DOHH2 (cell line): Measurements from ENCODE around the gene RPS6KA2.

Experiments used
- H3F3A ChIP-seq: fragments of 200-600 bp; sonication (generic), shearing (Covaris generic); 2 replicates; pipeline ENCODE4 v1.6.0; 2016; ENCODE audit warnings: antibody characterized with exemption, mild to moderate bottlenecking; ENCODE audit not compliant: control insufficient read depth, insufficient read depth
- H3K27ac ChIP-seq: fragments of 200-600 bp; sonication (generic); 2 replicates; pipeline ENCODE4 v1.5.1; 2014; ENCODE audit warnings: low read depth, mild to moderate bottlenecking, low read length, moderate library complexity
- H3K27me3 ChIP-seq: fragments of 200-600 bp; sonication (generic); 2 replicates; pipeline ENCODE4 v1.6.1; 2014; ENCODE audit warnings: mild to moderate bottlenecking, low read length, mixed read lengths; ENCODE audit not compliant: control insufficient read depth
- H3K36me3 ChIP-seq: fragments of 200-600 bp; sonication (generic); 2 replicates; pipeline ENCODE4 v1.6.1; 2014; ENCODE audit warnings: mild to moderate bottlenecking, low read length, moderate library complexity, mixed read lengths; ENCODE audit not compliant: control insufficient read depth
- H3K4me1 ChIP-seq: fragments of 200-600 bp; sonication (generic); 2 replicates; pipeline ENCODE4 v1.6.1; 2014; ENCODE audit warnings: mild to moderate bottlenecking, low read length, mixed read lengths; ENCODE audit not compliant: control insufficient read depth
- H3K4me2 ChIP-seq: fragments of 200-600 bp; sonication (generic); 2 replicates; pipeline ENCODE4 v1.6.0; 2014; ENCODE audit warnings: mild to moderate bottlenecking, low read length, moderate library complexity
- H3K4me3 ChIP-seq: fragments of 200-600 bp; sonication (generic); 2 replicates; pipeline ENCODE4 v1.5.1; 2014; ENCODE audit warnings: mild to moderate bottlenecking, low read length, mixed read lengths
- H3K79me2 ChIP-seq: fragments of 200-600 bp; sonication (generic); 2 replicates; pipeline ENCODE4 v1.6.1; 2014; ENCODE audit warnings: mild to moderate bottlenecking, low read length, mixed read lengths; ENCODE audit not compliant: control insufficient read depth
- H3K9me2 ChIP-seq: fragments of 200-600 bp; sonication (generic); replicated peaks from 2 replicates; pipeline ENCODE4 v1.6.1; 2014; ENCODE audit warnings: mild to moderate bottlenecking, low read length, mixed read lengths; ENCODE audit not compliant: control insufficient read depth
- H3K9me3 ChIP-seq: fragments of 200-600 bp; sonication (generic); 2 replicates; pipeline ENCODE4 v1.6.1; 2014; ENCODE audit warnings: antibody characterized with exemption, low read length, mixed read lengths; ENCODE audit not compliant: control insufficient read depth, insufficient read depth
- H4K20me1 ChIP-seq: fragments of 200-600 bp; sonication (generic); 2 replicates; pipeline ENCODE4 v1.6.0; 2014; ENCODE audit warnings: low read depth, mild to moderate bottlenecking, antibody characterized with exemption, low read length, moderate library complexity; ENCODE audit not compliant: control insufficient read depth, insufficient read depth
- CTCF ChIP-seq: fragments of 200-600 bp; sonication (generic); IDR thresholded peaks from one replicate; pipeline ENCODE4 v1.5.1; 2014; ENCODE audit warnings: antibody characterized with exemption, mild to moderate bottlenecking, low read depth, low read length; ENCODE audit not compliant: poor library complexity, severe bottlenecking
- EZH2phosphoT487 ChIP-seq: fragments of 200-600 bp; sonication (generic); IDR thresholded peaks from 2 replicates; pipeline ENCODE4 v1.6.1; 2017; ENCODE audit warnings: borderline replicate concordance, mild to moderate bottlenecking, antibody characterized with exemption, low read length, moderate library complexity, mixed read lengths

RPS6KA2 gene

GRCh38 chr6:166509193-166509592 lies 117.9 kb downstream of the RPS6KA2 start:
- Histone ChIP-seq H3K4me3 (no peak overlapping the region), H3K9me3 (no peaks in the 10 kb centered on the region), H3K27ac (no peak overlapping the region), H3F3A (no peaks in the 10 kb centered on the region), H3K4me1 (peaks cover 16% of the 10 kb centered on the region), H4K20me1 (no peaks in the 10 kb centered on the region), H3K79me2 (no peaks in the 10 kb centered on the region), H3K36me3 (no peaks in the 10 kb centered on the region), H3K9me2 (no peaks in the 10 kb centered on the region), H3K4me2 (no peak overlapping the region), H3K27me3 (no peaks in the 10 kb centered on the region)
- TF ChIP-seq EZH2phosphoT487 (no peak), CTCF (no peak)

GRCh38 chr6:166508726-166509125 lies 118.3 kb downstream of the RPS6KA2 start:
- Histone ChIP-seq H3K4me1 (peaks cover 21% of the 10 kb centered on the region), H3F3A (no peaks in the 10 kb centered on the region), H4K20me1 (no peaks in the 10 kb centered on the region), H3K4me2 (no peak overlapping the region), H3K9me2 (no peaks in the 10 kb centered on the region), H3K79me2 (no peaks in the 10 kb centered on the region), H3K27ac (no peak overlapping the region), H3K9me3 (no peaks in the 10 kb centered on the region), H3K36me3 (no peaks in the 10 kb centered on the region), H3K4me3 (no peak overlapping the region), H3K27me3 (no peaks in the 10 kb centered on the region)
- TF ChIP-seq EZH2phosphoT487 (no peak), CTCF (no peak)

DNA sequence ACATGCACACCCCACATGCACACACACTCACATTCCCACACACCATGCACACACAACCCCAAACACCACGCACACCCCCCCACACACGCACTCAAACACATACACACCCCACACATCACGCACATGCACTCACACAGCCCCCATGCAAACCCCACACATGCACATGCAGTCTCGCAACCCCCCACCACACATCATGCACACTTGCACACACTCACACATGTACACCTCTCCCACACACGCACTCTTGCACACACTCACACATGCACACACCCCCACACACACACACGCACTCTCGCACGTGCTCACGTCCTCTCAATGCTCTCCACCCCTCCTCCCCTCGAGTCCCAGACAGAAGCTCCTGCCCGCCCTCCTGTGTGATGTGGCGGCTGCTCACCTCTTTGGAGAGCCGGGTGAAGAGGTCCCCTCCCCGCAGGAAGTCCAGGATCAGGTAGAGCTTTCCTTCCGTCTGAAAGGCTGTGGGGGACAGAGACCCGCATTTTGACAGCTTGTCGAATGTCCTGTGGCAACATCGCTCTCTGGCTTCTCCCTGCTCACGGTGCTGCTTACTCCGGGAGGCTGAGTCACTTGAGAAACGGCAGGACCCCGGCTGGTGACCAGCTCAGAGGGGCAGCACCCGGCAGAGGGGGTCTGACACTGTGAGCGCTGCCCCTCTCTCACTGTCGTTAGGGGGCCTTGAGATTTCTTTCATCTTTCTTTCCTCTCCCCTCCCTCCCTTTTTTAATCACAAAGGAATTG lies 119.1 kb downstream of the RPS6KA2 start:
- Histone ChIP-seq H3K4me2 (no peak overlapping the region), H3K79me2 (no peaks in the 10 kb centered on the region), H3K27ac (no peak overlapping the region), H3F3A (no peaks in the 10 kb centered on the region), H3K27me3 (no peaks in the 10 kb centered on the region), H3K9me3 (no peaks in the 10 kb centered on the region), H3K9me2 (no peaks in the 10 kb centered on the region), H3K4me3 (no peak overlapping the region), H3K4me1 (peaks cover 20% of the 10 kb centered on the region), H3K36me3 (no peaks in the 10 kb centered on the region), H4K20me1 (no peaks in the 10 kb centered on the region)
- TF ChIP-seq EZH2phosphoT487 (no peak), CTCF (no peak)
